HepG2 (cell line): ENCODE results near the gene ATG4B. TPM values are rescaled to one million over a fixed set of nuclear protein-coding genes. Genes with fewer than 3 reads are reported as not detected.
A peak's percentile ranks its signal among the peaks of the same experiment; 100 is the strongest.

Experiments
- ARNT ChIP-seq: fragments of 450-650 bp; IDR thresholded peaks from 2 replicates; pipeline ENCODE4 v1.6.1; 2017
- HNF1A ChIP-seq, 2 experiments: sonication (generic) in 1 of 2; formaldehyde crosslinking in 1 of 2; IDR thresholded peaks; 2 replicates each; pipeline versions ENCODE4 v1.4.0 to v1.6.1; 2016 to 2020; ENCODE audit warnings: borderline replicate concordance in 1 of 2, low read depth in 1 of 2, mild to moderate bottlenecking in 1 of 2, missing genetic modification reagents in 1 of 2
- IRF1 ChIP-seq: sonication (generic); formaldehyde crosslinking; IDR thresholded peaks from 2 replicates; pipeline ENCODE4 v1.4.0; 2020; ENCODE audit warnings: low read depth, mild to moderate bottlenecking, missing genetic modification reagents
- JDP2 ChIP-seq: sonication (generic); formaldehyde crosslinking; IDR thresholded peaks from 2 replicates; pipeline ENCODE4 v1.8.1; 2022; ENCODE audit warnings: missing genetic modification reagents, borderline replicate concordance
- MIXL1 ChIP-seq: IDR thresholded peaks from 2 replicates; pipeline ENCODE4 v1.6.1; 2016
- MTA1 ChIP-seq: sonication (generic); formaldehyde crosslinking; IDR thresholded peaks from 2 replicates; pipeline ENCODE4 v1.4.0; 2020; ENCODE audit warnings: missing genetic modification reagents, mild to moderate bottlenecking, borderline replicate concordance
- NAIF1 ChIP-seq: sonication (generic); formaldehyde crosslinking; IDR thresholded peaks from 2 replicates; pipeline ENCODE4 v1.5.0; 2020; ENCODE audit warnings: mild to moderate bottlenecking, missing genetic modification reagents, borderline replicate concordance
- NRL ChIP-seq: sonication (generic); formaldehyde crosslinking; IDR thresholded peaks from 2 replicates; pipeline ENCODE4 v1.5.0; 2020; ENCODE audit warnings: missing genetic modification reagents, mild to moderate bottlenecking, moderate library complexity, borderline replicate concordance
- SATB2 ChIP-seq: sonication (generic); formaldehyde crosslinking; IDR thresholded peaks from 2 replicates; pipeline ENCODE4 v1.5.0; 2020; ENCODE audit warnings: missing genetic modification reagents
- SUZ12 ChIP-seq: fragments of 150-350 bp; IDR thresholded peaks from 2 replicates; pipeline ENCODE4 v1.6.1; 2014; ENCODE audit warnings: low read depth, low read length
- ZMYM4 ChIP-seq: sonication (generic); formaldehyde crosslinking; IDR thresholded peaks from 2 replicates; pipeline ENCODE4 v1.8.1; 2023; ENCODE audit warnings: mild to moderate bottlenecking, missing genetic modification reagents
- ZNF251 ChIP-seq: sonication (generic); formaldehyde crosslinking; IDR thresholded peaks from 2 replicates; pipeline ENCODE4 v1.9.0; 2021; ENCODE audit warnings: mild to moderate bottlenecking, missing genetic modification reagents
- ZNF264 ChIP-seq: sonication (generic); formaldehyde crosslinking; IDR thresholded peaks from 2 replicates; pipeline ENCODE4 v1.4.0; 2020; ENCODE audit warnings: missing genetic modification reagents
- polyA plus RNA-seq, 8 experiments: library from polyadenylated mRNA; depleted of rRNA in 3 of 8; stranded (reverse) in 7 of 8; unstranded in 1 of 8; fragments of >200 nt; fragmentation: Illumina TruSeq in 4 of 8; extraction: Trizol in 4 of 8; gene quantifications; 2 replicates each; pipeline versions ENCODE4 v1.2.1 to v1.2.3, GENCODE V29; 2011 to 2016; ENCODE audit warnings: low read depth in 4 of 8, missing spikeins in 1 of 8, mixed read lengths in 1 of 8; ENCODE audit not compliant: insufficient read depth in 1 of 8
- total RNA-seq, 5 experiments: library from RNA; depleted of rRNA; stranded (reverse); fragments of >200 nt; fragmentation: Illumina TruSeq; extraction: Trizol; gene quantifications; 2 replicates each; pipeline ENCODE4 v1.2.3, GENCODE V29; 2016; ENCODE audit warnings: low read depth in 1 of 5
- TF ChIP-seq, protein P1 (sequence below): IDR thresholded peaks from 2 replicates; pipeline ENCODE4 v1.6.1; 2012; ENCODE audit warnings: inconsistent platforms
- TF ChIP-seq, protein P2 (sequence below): sonication (generic); formaldehyde crosslinking; IDR thresholded peaks from 2 replicates; pipeline ENCODE4 v1.8.0; 2022; ENCODE audit warnings: mild to moderate bottlenecking, missing genetic modification reagents, borderline replicate concordance
- TF ChIP-seq, protein P3 (sequence below): sonication (generic); formaldehyde crosslinking; IDR thresholded peaks from 2 replicates; pipeline ENCODE4 v1.4.0; 2020; ENCODE audit warnings: mild to moderate bottlenecking, missing genetic modification reagents

Gene ATG4B
- total and polyA plus RNA-seq, 2 of the 13 experiments (the other 11 are each of a cell fraction or from before 2014, with no cell fraction given) = 95.5 to 239 TPM

DNA sequence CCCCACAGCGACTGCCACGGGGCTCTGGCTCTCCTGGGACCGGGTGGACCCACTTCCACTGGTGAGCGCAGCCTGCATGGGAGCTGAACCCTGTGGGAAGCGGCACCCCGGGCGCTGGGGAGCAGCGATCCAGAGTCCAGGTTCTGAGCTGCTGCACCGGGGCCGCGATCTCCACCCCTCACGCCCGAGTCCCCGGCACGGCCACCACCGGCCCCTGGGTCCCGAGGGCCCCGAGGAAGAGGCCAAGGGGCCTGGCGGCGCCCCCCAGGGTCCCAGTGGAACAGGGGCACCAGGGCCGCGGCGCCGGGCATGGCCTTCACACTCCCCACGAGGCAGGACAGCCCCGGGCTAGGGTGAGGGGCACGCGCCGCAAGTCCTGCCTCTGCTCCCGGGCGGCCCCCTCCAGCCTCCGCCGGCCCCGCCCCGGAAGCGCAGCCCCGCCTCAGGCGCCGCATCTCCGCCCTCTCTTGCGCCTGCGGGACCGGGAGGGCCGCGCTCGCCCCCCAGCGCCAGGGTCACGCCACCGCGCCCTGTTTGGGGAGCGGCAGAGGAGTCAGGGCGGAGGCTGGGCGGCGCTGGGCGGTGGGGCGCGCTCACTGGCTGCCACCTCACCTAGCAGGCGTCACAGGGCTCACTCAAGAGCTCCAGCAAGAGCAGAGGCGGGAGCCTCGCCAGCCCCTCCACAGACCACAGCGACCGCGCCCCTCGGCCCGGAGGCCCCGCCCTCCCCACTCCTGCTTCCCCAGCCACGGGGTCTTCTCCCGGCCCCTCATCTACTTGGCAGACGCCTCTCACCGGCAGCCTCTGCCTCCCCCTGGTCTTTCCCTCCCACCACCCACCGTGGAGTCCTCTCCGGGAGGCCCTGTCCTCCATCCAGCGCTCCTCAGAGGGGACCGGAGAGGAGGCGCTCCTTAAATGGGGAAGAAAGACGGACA is 27.4 kb upstream of the ATG4B start (continued):
- peak; percentile 91 for TF ChIP-seq ZMYM4
- TF ChIP-seq, protein P1, sequence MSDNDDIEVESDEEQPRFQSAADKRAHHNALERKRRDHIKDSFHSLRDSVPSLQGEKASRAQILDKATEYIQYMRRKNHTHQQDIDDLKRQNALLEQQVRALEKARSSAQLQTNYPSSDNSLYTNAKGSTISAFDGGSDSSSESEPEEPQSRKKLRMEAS = peak; percentile 93
- TF ChIP-seq SATB2 (CRISPR knock-in tag) = no peak
- TF ChIP-seq NAIF1 (CRISPR knock-in tag) = no peak
- TF ChIP-seq, protein P2, sequence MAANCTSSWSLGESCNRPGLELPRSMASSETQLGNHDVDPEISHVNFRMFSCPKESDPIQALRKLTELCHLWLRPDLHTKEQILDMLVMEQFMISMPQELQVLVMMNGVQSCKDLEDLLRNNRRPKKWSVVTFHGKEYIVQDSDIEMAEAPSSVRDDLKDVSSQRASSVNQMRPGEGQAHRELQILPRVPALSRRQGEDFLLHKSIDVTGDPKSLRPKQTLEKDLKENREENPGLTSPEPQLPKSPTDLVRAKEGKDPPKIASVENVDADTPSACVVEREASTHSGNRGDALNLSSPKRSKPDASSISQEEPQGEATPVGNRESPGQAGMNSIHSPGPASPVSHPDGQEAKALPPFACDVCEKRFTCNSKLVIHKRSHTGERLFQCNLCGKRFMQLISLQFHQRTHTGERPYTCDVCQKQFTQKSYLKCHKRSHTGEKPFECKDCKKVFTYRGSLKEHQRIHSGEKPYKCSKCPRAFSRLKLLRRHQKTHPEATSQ (CRISPR knock-in tag) = peak; percentile 79; the same call in 1 of the 2 replicates
- no peak for TF ChIP-seq IRF1 (CRISPR knock-in tag)
- TF ChIP-seq ARNT = no peak
- no peak for TF ChIP-seq NRL (CRISPR knock-in tag)
- TF ChIP-seq, protein P3, sequence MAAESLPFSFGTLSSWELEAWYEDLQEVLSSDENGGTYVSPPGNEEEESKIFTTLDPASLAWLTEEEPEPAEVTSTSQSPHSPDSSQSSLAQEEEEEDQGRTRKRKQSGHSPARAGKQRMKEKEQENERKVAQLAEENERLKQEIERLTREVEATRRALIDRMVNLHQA (CRISPR knock-in tag) = no peak
- peak; percentile 19; the same call in 1 of the 2 replicates for TF ChIP-seq MTA1
- TF ChIP-seq MIXL1 (CRISPR knock-in tag) = peak; percentile 64; the same call in 1 of the 2 replicates
- TF ChIP-seq ZNF264 = no peak
- no peak for TF ChIP-seq HNF1A (IDR thresholded peaks at IDR 0.05; ENCODE audit: low read depth)
- TF ChIP-seq HNF1A (CRISPR knock-in tag; IDR thresholded peaks at IDR 0.05; ENCODE audit: borderline replicate concordance) = peak; percentile 64; the same call in 1 of the 2 replicates
- TF ChIP-seq JDP2 (CRISPR knock-in tag) = no peak
- no peak for TF ChIP-seq SUZ12
- TF ChIP-seq ZNF251 = no peak
